HFFc6 (cell line): ENCODE results near the gene SLC22A23. TPM values are rescaled to one million over a fixed set of nuclear protein-coding genes. Genes with fewer than 3 reads are reported as not detected.

Experiments
- DNase-seq: peaks from one replicate; pipeline ENCODE4 v3.0.0-alpha.2; 2018
- H3K27ac Mint-ChIP-seq: 2 replicates; pipeline ENCODE4 v1.8.0; 2020; ENCODE audit warnings: mild to moderate bottlenecking, mixed read lengths
- H3K27me3 Mint-ChIP-seq: 2 replicates; pipeline ENCODE4 v1.8.0; 2021; ENCODE audit warnings: mild to moderate bottlenecking, moderate library complexity, mixed read lengths; ENCODE audit not compliant: insufficient read depth
- H3K36me3 Mint-ChIP-seq: 2 replicates; pipeline ENCODE4 v1.8.0; 2021; ENCODE audit warnings: low read depth, mixed read lengths
- H3K4me1 Mint-ChIP-seq: 2 replicates; pipeline ENCODE4 v1.8.0; 2020; ENCODE audit warnings: low read depth, mixed read lengths
- H3K4me3 Mint-ChIP-seq: 2 replicates; pipeline ENCODE4 v1.8.0; 2020; ENCODE audit warnings: mild to moderate bottlenecking, moderate library complexity, mixed read lengths
- H3K9me3 Mint-ChIP-seq: 2 replicates; pipeline ENCODE4 v1.8.0; 2020; ENCODE audit warnings: mild to moderate bottlenecking, mixed read lengths
- total RNA-seq, 6 experiments: library from RNA; stranded (reverse); fragmentation: NEBNext Ultra II Directional; extraction: Animal tissue kit (Norgen Biotek cat#: 25700); gene quantifications; 2 replicates in 1 of 6; 3 replicates in 5 of 6; pipeline ENCODE4 v1.2.3, GENCODE V29; 2021
- TF ChIP-seq, protein P1 (sequence below): fragments of 200-600 bp; sonication (generic); IDR thresholded peaks from 2 replicates; pipeline ENCODE4 v1.5.0; 2021; ENCODE audit warnings: antibody characterized with exemption, mild to moderate bottlenecking

SLC22A23 gene
- total RNA-seq, 6 experiments from 2014 or later = 0.10 to 0.55 (median 0.21) TPM

DNA sequence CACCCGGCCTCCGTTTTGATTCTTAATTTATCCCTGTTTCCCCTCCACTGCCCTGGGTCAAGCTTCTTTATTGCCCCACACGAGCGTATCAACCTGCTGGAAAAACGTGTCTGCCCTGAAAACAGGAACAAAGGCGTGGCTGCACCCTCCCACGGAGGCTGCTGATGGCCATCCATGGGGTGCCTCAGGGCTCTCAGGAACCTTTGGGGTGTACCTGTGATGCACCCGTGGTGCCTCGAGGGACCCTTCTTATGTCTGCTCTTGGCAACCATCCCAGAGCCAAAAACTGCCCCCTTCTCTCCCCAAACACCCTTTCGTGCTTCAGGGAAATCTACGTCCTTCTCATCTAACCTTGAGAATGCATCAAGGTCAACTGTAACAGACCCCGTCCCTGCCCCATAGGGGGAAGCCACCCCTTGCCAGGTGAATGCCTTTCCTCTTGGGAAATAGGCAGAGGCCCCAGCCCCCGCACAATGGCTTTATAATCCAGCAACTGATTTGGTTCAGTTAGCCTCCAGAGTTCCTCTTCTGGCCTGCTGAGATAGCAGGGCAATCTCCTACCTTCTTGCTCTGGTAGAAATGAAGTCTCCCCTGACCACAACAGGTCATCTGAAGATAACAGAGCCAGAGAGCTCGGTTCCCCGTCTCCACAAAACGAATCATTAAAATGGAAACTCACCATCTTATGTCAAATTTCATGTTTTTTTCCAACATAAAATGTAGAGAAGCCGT, 168.7 kb downstream of the SLC22A23 start:
- TF ChIP-seq, protein P1, sequence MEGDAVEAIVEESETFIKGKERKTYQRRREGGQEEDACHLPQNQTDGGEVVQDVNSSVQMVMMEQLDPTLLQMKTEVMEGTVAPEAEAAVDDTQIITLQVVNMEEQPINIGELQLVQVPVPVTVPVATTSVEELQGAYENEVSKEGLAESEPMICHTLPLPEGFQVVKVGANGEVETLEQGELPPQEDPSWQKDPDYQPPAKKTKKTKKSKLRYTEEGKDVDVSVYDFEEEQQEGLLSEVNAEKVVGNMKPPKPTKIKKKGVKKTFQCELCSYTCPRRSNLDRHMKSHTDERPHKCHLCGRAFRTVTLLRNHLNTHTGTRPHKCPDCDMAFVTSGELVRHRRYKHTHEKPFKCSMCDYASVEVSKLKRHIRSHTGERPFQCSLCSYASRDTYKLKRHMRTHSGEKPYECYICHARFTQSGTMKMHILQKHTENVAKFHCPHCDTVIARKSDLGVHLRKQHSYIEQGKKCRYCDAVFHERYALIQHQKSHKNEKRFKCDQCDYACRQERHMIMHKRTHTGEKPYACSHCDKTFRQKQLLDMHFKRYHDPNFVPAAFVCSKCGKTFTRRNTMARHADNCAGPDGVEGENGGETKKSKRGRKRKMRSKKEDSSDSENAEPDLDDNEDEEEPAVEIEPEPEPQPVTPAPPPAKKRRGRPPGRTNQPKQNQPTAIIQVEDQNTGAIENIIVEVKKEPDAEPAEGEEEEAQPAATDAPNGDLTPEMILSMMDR = no peak
- no peaks in the 10 kb centered on the region for H3K9me3 Mint-ChIP-seq
- H3K27me3 Mint-ChIP-seq = peaks cover 20% of the 10 kb centered on the region
- no peak for DNase-seq
- no peak overlapping the region for H3K4me3 Mint-ChIP-seq
- no peaks in the 10 kb centered on the region for H3K36me3 Mint-ChIP-seq
- H3K27ac Mint-ChIP-seq = no peak overlapping the region
- H3K4me1 Mint-ChIP-seq = peaks cover under 1% of the 10 kb centered on the region; the same call in 1 of the 2 replicates

DNA sequence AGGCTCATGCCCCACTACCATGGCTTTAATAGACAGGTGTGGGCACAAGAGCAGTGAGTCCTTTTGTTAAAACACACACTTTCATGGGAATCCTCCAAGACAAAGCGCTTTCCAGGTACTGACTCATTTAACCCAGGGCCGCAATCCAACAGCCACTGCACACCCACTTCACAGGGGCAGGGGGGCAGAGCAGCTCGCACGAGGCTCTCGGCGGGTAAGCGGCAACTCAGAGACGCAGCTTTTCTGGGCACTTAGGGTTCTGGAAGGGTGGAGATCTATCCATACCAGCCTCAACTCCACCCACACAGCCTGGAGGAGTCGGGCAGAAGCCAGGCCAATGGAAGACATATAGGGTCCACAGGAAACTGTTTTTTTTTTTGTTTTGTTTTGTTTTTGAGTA, 169.5 kb downstream of the SLC22A23 start:
- TF ChIP-seq, protein P1 = no peak
- H3K36me3 Mint-ChIP-seq = no peaks in the 10 kb centered on the region
- H3K4me1 Mint-ChIP-seq = peaks cover 8% of the 10 kb centered on the region
- no peak for DNase-seq
- no peaks in the 10 kb centered on the region for H3K9me3 Mint-ChIP-seq
- no peak overlapping the region for H3K4me3 Mint-ChIP-seq
- H3K27me3 Mint-ChIP-seq = peaks cover 15% of the 10 kb centered on the region
- no peak overlapping the region for H3K27ac Mint-ChIP-seq

DNA sequence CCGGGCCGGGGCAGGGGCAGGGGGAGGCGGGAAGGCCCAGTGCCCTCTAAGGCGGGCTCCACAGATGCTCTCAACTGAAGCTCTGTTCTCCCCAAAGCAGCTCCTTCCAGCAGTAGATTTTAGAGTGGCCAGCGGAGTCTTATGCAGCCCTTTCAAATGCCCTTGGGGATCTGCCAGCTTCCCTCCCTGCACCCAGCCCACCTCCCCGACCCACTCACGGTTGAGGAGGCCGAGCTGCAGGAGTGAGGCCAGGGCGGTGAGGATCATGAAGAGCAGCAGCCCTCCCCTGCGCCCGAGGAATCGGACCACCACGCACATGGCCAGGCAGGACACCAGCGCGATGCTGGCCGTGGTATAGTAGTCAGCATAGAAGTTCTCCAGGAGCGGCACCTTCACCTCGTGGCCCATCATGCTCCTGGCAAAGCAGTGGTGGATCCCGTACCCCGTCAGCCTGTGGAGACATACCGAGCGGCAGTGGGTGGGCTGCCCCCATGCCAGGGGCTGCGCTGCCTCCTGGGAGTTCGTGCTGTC, 170.1 kb downstream of the SLC22A23 start:
- H3K27me3 Mint-ChIP-seq = peaks cover 15% of the 10 kb centered on the region
- H3K4me3 Mint-ChIP-seq = no peak overlapping the region
- no peak overlapping the region for H3K27ac Mint-ChIP-seq
- no peaks in the 10 kb centered on the region for H3K9me3 Mint-ChIP-seq
- H3K4me1 Mint-ChIP-seq = peaks cover 14% of the 10 kb centered on the region
- TF ChIP-seq, protein P1 = no peak
- DNase-seq = no peak
- no peaks in the 10 kb centered on the region for H3K36me3 Mint-ChIP-seq

DNA sequence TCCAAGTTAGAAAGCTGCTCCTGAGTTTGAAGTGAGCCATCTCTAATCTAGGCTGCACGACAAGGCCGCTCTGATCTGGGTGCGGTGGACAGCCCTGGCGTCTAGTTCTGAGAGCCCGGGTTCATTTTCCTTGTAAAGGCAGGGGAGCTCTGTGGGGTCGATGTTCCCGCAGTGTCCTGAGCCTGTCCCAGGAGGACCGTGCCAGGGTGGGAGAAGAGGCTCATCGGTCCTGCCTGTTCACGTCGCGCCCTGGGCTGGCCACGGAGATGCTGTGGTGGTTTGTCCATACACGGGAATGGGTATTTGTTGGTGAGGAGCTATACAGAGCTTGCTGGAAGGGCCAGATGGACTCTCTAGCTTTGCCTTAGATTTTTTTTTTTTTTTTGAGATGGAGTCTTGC, 171.1 kb downstream of the SLC22A23 start:
- DNase-seq = no peak
- no peaks in the 10 kb centered on the region for H3K36me3 Mint-ChIP-seq
- no peaks in the 10 kb centered on the region for H3K9me3 Mint-ChIP-seq
- peaks cover 24% of the 10 kb centered on the region for H3K4me1 Mint-ChIP-seq
- H3K4me3 Mint-ChIP-seq = no peak overlapping the region
- TF ChIP-seq, protein P1 = no peak
- H3K27ac Mint-ChIP-seq = no peak overlapping the region
- H3K27me3 Mint-ChIP-seq = peaks cover 14% of the 10 kb centered on the region

DNA sequence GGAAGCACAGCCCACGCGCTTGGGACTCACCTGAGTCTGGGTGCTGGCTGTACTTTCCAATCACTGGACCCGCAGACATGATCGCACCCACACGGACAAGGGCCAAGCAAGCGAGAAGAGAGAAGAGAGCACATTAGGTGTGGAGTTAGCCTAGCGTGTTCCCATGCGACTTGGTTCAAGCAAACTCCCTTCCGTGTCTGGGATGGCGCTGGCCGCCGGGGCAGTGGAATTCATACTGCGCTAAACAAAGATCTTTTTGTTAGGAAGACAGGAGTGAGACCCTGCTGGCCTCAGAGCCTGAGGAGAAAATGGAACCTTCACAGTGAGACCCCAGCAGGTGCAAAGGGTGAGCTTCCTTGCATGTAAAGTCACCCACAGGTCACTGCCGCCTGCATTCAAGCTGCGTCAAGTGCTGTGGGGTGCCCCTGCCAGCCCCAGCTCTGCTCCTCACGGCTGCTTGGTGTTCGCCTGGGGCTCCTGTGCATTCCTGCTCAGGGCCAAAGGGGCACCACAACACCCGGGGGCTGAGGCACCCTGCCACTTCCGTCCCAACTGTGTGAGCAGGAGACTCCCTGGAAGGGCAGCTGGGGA, 171.7 kb downstream of the SLC22A23 start:
- Mint-ChIP-seq H3K27me3 (peaks cover 11% of the 10 kb centered on the region), H3K27ac (no peak overlapping the region), H3K4me3 (no peak overlapping the region), H3K4me1 (peaks cover 25% of the 10 kb centered on the region), H3K36me3 (no peaks in the 10 kb centered on the region), H3K9me3 (no peaks in the 10 kb centered on the region)
- TF ChIP-seq, protein P1 = no peak
- DNase-seq = no peak
